ENCODE data around the gene FTSJ3. TPM values are rescaled to one million over a fixed set of nuclear protein-coding genes. Genes with fewer than 3 reads are reported as not detected.
A peak's percentile ranks its signal among the peaks of the same experiment; 100 is the strongest.

Gene FTSJ3
- total RNA-seq, 2 experiments from 2014 or later = 58.3 to 60.9 TPM

DNA sequence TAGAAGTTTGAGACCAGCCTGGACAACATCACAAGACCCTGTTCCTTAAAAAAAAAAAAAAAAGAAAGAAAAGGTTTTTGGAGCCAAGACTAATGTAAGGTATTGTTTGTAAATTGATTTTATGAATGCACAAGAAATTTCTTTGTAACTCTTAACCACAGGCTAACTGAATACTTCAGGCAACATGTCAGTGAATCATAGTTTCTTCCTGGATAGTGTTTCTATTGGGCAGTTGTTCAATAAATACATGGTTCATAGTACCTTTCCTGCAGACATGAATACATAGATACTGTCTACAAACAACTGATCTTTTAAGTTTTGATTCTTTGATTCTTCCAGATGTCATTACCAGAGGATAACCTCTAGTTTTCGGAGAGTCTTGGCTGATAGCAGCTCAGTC, 41.9 kb downstream of the FTSJ3 start:
- no peak for DNase-seq
- no peaks in the 10 kb centered on the region for H3K27me3 Mint-ChIP-seq
- no peak for ATAC-seq
- no peaks in the 10 kb centered on the region for H3K9me3 Mint-ChIP-seq
- intact Hi-C loops (cut with micrococcal nuclease) = no loop called here
- POLR2A ChIA-PET = interaction anchor here (1.0 to 1.2 kb wide), 2 partner anchors 12 to 41 kb away, joined by 3 to 7 read pairs; partner anchors contain the start of genes CCDC47, DDX42 and PSMC5
- CTCF ChIA-PET = interaction anchor here (0.9 to 1.7 kb wide), 4 partner anchors 8 to 75 kb away, joined by 3 to 4 read pairs (median 3); no protein-coding TSS in a partner anchor
- H3K36me3 Mint-ChIP-seq (ENCODE audit: low read depth) = peaks cover 17% of the 10 kb centered on the region
- peak overlapping the region; percentile 25 for H3K27ac Mint-ChIP-seq
- peaks cover 29% of the 10 kb centered on the region for H3K4me1 Mint-ChIP-seq (ENCODE audit: low read depth)
- TF ChIP-seq CTCF (IDR thresholded peaks at IDR 0.05) = no peak
- H3K4me3 Mint-ChIP-seq = no peak overlapping the region

GRCh38 chr17:63783522-63783921, 43.9 kb downstream of the FTSJ3 start:
- CTCF ChIA-PET = interaction anchor here (0.8 to 1.6 kb wide), 6 partner anchors 8 to 83 kb away, joined by 3 to 5 read pairs (median 3); partner anchors contain the start of genes CCDC47 and DDX42
- no peaks in the 10 kb centered on the region for H3K9me3 Mint-ChIP-seq
- peaks cover 28% of the 10 kb centered on the region for H3K36me3 Mint-ChIP-seq (ENCODE audit: low read depth)
- peak overlapping the region; percentile 27 for H3K27ac Mint-ChIP-seq
- intact Hi-C loops (cut with micrococcal nuclease) = no loop called here
- H3K27me3 Mint-ChIP-seq = no peaks in the 10 kb centered on the region
- H3K4me1 Mint-ChIP-seq (ENCODE audit: low read depth) = peaks cover 41% of the 10 kb centered on the region
- TF ChIP-seq CTCF (IDR thresholded peaks at IDR 0.05) = no peak
- no peak overlapping the region for H3K4me3 Mint-ChIP-seq
- POLR2A ChIA-PET = interaction anchor here (1.1 to 1.5 kb wide), 3 partner anchors 9 to 41 kb away, joined by 4 to 12 read pairs (median 6); partner anchors contain the start of genes CCDC47 and DDX42
- DNase-seq (no peak), ATAC-seq (peak; percentile 27)

DNA sequence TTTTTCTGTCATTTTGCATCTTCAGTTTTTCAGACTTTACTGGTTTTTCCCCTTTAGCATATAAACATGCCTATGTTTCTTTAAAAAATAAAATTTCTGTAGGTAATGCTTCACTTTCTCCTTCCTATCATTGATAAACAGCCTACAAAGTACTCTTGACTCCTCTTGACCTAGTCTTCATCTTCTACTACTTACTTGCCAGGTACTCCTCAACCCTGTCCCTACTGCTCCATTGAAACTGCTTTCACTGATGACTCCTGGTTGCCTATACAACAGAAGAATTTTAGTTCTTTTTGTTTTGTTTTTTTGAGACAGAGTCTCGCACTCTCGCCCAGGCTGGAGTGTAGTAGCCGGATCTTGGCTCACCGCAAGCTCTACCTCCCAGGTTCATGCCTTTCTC, 46.5 kb downstream of the FTSJ3 start:
- no peak overlapping the region for H3K4me3 Mint-ChIP-seq
- H3K9me3 Mint-ChIP-seq = no peaks in the 10 kb centered on the region
- H3K27ac Mint-ChIP-seq = peak overlapping the region; percentile 4
- TF ChIP-seq CTCF (IDR thresholded peaks at IDR 0.05) = no peak
- ChIA-PET POLR2A (interaction anchor here (1.1 to 1.7 kb wide), 3 partner anchors 11 to 40 kb away, joined by 3 to 6 read pairs (median 3); no protein-coding TSS in a partner anchor), CTCF (interaction anchor here (1.2 to 1.5 kb wide), 2 partner anchors 13 to 21 kb away, joined by 3 to 4 read pairs; no protein-coding TSS in a partner anchor)
- peaks cover 33% of the 10 kb centered on the region for H3K36me3 Mint-ChIP-seq (ENCODE audit: low read depth)
- intact Hi-C loops (cut with micrococcal nuclease) = no loop called here
- no peak for ATAC-seq
- H3K27me3 Mint-ChIP-seq = no peaks in the 10 kb centered on the region
- H3K4me1 Mint-ChIP-seq (ENCODE audit: low read depth) = peaks cover 58% of the 10 kb centered on the region
- DNase-seq = no peak

DNA sequence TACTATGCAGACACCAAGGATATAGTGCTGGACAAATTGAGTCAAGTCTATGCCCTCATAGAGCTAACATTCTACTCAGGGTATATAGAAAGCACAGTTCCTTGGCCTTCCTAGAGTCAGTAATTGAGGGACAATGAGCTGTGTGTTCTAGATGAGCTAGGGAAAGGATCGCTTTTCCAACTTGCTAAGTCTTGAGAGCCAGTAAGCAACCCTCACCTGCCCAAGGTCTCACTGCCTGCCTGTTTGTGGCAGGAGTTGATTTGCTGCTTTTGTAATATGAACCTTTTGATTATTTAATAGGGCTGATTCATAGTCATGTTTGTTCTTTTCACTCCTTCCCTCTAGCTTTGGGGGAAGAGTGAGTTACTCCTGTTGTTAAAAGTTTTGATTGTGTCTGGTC, 47.0 kb downstream of the FTSJ3 start:
- H3K36me3 Mint-ChIP-seq (ENCODE audit: low read depth) = peaks cover 33% of the 10 kb centered on the region
- POLR2A ChIA-PET = interaction anchor here (1.7 kb wide), 1 partner anchor 38 kb away, joined by 6 read pairs; no protein-coding TSS in a partner anchor
- H3K27me3 Mint-ChIP-seq = no peaks in the 10 kb centered on the region

More for the DNA sequence above, 47.0 kb downstream of the FTSJ3 start:
- no peak for TF ChIP-seq CTCF (IDR thresholded peaks at IDR 0.05)
- intact Hi-C loops (cut with micrococcal nuclease) = no loop called here
- CTCF ChIA-PET = interaction anchor here (1.2 to 1.5 kb wide), 2 partner anchors 13 to 22 kb away, joined by 3 to 4 read pairs; no protein-coding TSS in a partner anchor
- Mint-ChIP-seq H3K4me3 (no peak overlapping the region), H3K27ac (peak overlapping the region; percentile 4), H3K9me3 (no peaks in the 10 kb centered on the region), H3K4me1 (ENCODE audit: low read depth) (peaks cover 61% of the 10 kb centered on the region)
- no peak for ATAC-seq
- DNase-seq = no peak
